A204.1 (cell line): Measurements from ENCODE around the gene ADCY6.

Source experiments
- FAIRE-seq: peaks from 2 replicates; lab custom pipeline; 2012; peaks lifted over from hg19 to GRCh38; lab: Jason Lieb, UNC

Gene ADCY6

DNA sequence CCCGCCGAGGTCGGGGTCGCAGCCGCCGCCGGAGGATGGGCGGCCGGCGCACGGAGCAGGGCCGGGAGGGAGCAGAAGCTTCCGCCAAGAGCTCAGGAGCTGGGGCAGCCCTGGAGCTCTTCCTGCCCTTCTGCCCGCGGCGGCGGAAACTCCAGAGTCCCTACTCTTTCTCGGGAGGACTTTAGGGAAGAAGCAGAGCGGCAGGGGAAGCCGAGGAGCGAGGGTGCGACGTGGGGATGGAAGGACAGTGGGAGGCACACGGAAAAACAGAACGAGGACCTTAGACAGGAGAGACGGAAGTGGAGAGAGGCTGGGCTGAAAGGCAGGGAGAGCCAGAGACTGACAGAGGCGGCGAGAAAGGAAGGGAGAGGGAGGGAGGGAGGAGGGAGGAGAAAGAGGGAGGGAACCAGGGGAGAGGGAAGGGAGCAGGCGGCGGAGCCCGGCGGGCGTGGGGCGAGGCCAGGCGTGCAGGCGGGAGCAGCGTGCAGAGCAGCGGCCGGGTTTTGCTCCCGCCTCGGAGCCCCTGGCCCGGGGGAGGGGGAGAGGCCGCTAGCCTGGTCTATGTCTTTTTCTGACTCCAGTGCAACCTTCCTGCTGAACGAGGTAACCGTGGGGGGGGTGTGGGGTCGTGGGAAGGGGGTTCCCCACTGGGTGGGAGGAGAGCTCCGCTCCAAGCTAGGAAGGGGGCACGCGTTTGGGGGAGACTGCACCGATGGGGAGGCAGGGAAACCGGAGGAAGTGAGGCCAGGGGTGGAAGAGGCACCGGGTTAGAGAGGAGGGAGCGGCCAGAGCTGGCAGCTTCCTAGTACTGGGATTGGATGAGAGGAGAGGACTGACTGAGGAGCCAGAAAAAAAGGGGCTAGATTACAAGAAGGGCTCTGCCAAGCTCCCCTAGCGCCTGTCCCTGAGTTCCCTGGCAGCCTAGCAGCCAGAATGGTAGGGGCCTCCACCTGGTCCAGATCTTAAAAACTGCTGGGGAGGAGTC is 26.5 kb upstream of the ADCY6 start:
- FAIRE-seq: no peak

DNA sequence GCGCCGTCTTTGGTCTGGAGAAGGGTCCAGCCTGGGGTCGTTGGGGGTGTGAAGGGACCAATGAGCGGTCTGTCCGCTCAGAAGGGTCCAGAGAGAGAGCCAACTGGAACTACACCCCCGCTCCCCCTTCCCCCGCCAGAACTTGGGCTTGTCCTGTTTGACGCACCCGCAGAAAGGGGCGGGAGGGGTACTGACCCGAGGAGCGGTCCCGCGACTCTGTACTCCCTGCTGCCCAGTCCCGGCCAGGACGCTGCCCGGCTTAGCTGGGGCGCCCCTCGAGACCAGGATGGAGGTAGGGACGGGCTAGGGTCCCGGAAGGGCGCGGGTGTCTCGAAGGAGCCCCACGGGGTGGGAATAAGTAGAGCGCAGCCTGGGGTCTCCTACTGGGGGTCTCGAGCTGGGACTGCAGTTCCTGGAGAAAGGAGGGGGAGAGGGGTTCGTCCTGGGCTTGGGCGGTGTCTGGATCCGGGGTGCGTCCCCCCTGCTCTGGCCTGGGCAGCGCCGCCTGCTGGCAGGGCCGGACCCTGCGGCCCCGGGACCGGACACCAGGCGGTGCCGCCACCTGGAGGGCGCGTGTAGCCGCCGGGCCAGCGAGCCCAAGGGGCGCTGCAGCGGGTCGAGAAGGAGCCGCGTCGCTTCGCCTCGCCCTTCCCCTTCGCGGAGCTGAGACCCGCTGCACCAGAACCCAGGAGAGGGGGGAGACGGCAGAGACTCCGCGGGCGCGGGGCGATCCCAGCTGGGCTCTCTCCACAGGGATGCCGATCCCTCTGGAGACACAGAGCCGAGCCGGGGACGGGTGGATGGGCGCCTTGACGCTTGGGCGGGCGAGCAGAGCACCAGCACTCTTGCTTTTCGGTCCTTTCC is 25.6 kb upstream of the ADCY6 start:
- FAIRE-seq: no peak

DNA sequence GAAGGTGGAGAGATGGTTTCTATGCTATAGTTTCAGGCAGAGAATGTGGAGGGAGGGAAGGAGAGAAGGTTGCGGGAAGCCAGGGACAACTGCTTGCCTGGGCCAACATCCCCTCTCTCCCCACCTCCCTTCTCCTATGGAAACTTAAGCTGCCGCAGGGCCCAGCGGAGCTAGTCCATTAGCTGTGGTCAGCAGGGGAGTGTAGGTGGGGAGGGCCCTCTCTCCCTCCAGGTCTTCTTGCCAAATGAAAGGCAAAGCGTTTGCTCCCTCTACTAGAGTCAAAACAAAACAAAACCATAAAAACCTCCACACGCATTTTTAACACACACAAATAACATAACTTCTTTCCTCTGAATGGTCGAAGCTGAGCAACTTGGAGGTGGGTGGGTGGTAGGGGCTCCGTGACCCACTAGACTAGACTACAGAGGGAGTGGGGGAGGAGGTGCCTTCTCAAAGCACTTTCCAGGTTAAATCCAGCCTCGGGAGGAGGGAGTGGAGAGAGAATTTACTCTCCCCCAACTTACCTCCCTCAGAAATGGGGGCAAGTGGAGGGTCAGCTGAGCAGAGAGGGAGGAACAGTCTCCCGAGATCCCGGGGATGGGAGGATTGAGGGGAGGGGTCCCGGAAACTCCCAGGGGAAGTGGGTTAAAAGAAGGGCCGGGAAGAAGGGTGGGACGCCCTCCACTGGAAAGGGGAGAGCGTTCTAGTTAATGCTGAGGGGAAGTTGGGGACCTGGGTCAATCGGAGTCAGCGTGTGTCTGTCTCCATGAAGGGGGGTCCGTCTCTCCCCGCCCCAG is 24.8 kb upstream of the ADCY6 start:
- no peak for FAIRE-seq

DNA sequence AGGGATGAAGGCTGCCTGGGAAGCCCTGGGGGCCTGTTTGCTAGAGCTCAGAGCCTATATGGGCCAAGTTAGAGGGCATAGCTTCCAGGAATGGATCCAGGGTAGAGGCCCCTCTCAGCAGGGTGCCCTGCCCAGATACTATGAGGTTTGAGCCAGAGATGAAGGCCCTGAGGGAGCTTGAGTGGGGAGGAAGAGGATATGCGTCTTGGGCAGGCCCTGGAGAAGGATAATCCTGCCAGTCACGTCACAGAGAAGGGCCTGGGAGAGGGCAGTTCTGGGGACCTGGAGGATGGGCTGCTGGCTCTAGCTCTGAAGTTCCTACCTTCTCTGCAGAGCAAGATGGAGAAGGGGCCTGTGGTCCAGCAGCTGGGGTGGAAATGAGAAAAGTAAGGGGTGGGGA is 23.5 kb upstream of the ADCY6 start:
- FAIRE-seq: no peak

DNA sequence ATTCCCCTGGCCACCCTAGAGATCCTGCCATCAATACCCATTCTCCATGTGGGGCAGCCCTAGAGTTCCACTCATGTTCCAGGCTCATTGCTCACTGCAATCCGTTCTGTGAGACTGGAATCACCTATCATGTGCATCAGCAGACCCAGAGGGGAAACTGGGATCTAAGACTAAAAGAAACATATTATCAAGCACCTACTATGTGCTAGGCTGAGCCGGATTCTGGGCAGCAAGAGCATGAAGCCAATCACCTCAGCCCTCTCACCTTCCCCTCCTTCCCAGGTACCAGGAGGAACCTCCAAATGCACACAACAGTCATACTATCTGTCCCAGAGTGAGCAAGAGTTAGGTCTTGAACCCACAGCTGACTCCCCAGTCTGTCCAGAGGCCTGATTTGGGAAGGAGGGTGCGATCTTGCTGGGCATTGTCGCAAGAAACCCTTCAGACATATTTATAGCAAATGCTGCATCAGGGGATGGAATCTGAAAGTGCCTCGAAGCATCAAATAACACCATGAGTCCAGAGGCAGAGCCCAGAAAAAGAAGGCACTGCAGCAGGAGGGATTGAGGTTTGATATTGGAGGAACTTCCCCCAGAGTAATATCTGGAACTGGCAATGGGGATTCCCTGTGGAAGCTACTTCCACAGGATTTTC is 22.7 kb upstream of the ADCY6 start:
- no peak for FAIRE-seq

DNA sequence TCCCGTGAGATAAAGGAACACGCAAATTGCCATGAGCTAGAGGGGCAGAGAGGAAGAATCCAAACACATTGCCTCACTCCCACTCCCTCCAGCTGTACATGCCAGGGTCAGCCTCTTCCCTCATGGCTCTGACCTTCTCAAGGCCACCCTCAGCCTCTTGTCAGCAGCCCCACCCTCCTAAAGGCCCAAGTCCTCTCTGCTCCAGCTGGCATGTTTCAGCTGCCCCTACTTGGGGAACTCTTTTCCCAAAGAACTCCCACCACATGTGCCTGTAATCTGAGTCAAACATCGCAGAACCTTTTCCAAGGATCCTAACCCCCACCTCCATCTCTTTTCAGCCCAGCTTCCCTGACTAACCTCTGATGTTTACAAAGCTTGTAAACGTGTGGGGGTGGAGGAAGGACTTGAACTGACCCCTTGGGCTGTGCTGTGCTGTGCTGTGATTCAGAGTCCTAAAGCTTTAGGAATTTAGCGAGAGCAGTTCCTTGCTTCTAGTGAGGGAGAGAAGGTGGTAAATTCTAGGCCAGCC is 22.1 kb upstream of the ADCY6 start:
- FAIRE-seq: no peak

DNA sequence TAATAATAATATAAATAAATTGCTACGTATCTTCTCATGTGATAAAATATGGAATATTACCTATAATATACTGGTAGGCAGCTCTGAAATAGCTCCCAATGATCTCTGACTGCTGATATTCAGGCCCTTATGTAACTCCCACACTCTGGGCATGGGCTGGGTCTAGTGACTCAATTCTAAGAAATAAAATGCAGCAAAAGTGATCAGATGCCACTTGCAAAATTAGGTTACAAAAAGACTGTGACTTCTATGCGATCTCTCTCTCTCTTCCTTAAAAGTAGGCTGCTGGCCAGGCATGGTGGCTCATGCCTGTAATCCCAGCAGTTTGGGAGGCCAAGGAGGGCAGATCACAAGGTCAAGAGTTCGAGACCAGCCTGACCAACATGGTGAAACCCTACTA is 19.1 kb upstream of the ADCY6 start:
- no peak for FAIRE-seq

DNA sequence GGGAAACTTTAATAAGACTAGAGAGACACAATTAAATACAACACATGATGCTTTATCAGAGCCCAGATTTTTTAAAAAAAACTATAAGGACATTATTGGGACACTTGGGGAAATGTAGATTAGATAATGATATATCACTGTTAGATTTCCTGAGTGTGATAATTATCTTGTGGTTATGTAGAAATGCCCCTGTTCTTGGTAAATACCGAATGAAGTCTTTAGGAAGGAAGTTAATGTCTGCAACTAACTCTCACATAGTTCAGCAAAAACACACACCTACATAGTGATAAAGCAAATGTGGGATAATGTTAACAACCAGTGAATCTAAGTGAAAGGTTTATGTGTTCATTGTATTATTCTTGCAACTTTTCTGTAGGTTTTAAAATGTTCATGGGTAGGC is 14.8 kb upstream of the ADCY6 start:
- no peak for FAIRE-seq

DNA sequence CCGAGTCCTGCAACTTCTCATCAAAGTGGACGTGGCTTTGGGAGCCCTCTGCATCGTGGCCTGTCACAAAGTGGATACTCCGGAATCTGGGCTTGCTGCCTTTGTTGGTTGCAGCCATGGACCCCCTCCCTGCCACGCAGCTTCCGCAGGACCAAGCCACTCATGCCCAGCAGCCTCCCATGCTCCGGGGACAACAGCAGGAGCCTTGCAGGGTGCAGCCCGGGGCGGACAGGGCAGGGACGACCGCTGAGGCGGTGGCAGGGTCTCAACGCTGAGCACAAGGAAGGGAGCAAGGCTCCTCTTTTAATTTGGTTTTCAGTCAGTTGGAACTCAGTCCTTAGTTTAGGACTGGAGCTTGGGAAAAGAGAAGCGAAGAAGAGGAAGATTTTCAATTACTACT is 12.1 kb upstream of the ADCY6 start:
- FAIRE-seq: no peak

DNA sequence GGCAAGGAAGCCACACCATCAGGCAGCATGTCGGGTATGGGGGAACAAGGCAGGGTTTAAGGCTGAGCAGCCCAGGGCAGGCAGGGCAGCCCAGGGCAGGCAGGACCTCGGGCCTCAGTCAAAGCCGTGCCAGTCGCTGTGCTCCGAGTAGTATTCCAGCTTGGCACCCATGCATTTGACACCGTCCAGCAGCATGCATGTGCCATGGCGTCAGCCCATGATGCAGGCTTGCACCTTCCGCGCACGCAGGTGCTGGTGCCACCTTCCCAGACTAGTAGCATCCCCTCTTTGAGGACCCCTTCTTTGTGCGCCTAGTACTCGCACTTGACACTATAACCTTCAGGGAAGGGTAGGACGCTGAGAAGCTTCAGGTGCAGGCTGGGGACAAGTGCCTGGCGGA is 11.6 kb upstream of the ADCY6 start:
- FAIRE-seq: no peak

DNA sequence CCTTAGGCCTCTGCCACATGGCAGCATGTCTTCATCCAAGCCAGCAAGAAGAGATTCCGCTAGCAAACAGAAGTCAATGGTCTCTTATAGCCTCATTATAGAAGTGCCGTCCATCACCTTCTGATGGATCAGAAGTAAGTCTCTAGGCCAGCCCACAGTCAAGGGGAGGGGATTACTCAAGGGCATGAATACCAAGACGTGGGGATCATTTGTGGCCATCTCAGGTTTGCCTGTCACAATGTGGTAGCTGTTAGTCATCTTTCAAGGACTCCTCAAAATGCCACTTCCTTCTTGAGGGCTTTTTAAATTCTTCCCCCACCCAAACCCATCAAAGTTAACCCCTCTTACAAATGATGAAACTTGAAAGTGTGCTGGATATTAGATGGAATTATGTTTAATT is 8.1 kb upstream of the ADCY6 start:
- no peak for FAIRE-seq

DNA sequence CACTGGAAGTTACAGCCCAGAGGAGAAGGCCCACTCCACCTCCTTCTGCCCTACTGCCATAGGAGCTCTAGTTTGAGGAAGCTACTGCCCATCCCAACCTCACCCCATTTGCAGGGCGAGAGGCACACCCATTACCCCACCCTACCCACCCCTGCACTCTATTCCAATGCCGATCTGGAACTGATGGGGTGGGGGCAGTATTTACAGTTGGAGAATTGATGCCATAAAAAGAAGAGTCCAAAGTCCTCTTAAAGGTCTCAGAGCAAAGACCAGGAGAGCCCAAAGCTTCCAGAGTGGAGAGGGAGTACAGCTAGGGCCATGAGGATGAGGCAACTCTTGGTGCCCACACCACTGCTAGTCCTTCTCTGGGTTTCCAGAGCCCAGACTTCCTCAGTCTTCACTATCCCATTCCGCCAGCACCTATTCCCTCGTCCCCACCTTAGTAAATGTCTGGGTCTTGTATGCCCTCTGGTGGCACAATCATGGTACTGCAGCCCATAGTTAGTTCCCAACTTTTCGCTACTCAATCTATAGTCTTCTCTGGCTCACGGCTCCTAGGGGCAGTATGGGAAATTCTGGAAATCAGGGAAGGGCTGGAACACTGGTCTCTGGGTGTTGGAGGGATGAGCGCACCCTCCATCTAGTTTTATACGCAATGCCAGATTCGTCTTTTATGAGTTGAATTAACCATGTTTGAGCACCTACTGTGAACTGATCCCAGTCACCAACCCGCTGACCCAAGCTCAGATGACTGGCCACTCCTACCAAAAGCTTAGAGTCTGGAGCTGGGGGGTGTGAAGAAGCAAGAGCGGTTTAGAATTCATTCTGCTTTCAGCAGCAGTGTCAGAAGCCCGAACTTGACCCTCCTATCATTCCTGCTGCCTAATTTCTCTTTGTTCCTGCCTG is 6.9 kb upstream of the ADCY6 start:
- peak; percentile 94 for FAIRE-seq

DNA sequence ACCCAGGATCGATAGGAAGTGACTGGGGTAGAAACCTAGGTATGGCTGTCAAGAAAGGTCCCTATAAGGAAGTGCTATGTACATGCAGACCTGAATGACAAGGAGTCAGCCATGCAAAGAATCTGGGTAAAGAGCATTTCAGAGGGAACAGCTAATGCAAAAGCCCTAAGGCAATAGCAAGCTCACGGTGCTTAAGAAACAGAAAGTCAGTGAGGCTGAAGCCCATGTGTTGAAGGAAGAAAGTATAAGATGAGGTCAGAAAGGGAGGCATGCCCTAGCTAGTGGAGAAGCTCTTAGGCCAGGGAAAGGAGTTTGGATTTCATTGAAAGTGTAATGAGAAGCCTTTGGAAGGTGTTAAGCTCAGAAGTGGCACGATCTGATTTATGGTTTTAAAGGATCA is 6.0 kb upstream of the ADCY6 start:
- FAIRE-seq: no peak

DNA sequence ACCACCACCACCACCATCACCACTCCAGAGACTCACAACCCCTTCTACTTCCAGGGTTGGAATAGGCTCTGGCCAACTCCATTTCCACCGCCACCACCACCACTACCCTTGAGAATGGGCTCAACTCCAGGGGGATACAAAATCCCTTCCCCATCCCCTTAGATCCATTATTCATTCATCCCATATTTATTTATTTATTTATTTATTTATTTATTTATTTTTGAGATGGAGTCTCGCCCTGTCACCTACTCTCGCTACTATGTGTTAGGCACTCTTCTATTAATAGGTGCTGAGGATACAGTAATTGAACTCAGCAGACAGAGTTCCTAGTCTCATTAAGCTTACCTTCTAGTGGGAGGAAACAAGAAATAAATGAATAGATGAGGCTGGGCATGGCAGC is 4.8 kb upstream of the ADCY6 start:
- FAIRE-seq: no peak

DNA sequence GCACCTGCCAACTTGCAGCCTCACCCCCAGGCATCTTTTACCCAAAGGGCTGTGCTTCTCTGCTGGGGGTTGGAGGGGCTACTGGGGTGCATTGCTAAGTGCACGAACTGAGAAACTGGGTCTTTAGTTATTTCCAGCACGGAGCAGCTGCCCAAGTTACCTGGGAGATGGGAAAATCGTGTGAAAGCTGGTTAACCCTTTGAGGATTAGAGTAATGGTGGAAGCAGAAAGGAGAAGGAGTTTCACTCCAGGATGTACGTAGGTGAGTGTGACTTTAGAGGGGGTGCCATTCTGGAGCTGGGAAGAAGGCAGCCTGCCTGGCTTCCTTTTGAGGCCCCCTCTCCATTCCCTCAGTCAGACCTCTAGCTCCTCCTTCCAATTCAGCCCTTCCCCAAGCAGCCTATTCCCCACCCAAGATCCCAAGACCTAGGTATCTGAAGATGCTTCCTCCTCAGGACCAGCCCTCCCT is 1.0 kb upstream of the ADCY6 start:
- no peak for FAIRE-seq

DNA sequence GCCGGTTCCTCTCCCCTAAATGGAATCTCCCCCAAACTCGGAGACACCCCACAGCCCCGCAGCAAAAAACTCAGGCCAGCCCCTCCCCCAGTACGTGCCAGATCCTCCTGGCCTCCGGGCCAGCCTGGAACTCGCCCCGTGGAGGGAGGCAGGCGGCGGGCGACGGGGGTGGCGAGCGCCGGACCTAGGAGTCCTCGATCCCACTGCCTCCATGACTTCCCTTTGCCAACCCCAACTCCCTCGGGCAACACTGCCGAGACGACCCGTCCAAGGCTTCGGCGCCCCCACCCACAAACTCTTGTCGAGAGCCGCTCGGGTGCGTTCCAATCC is 400 bp downstream of the ADCY6 start:
- FAIRE-seq: no peak

DNA sequence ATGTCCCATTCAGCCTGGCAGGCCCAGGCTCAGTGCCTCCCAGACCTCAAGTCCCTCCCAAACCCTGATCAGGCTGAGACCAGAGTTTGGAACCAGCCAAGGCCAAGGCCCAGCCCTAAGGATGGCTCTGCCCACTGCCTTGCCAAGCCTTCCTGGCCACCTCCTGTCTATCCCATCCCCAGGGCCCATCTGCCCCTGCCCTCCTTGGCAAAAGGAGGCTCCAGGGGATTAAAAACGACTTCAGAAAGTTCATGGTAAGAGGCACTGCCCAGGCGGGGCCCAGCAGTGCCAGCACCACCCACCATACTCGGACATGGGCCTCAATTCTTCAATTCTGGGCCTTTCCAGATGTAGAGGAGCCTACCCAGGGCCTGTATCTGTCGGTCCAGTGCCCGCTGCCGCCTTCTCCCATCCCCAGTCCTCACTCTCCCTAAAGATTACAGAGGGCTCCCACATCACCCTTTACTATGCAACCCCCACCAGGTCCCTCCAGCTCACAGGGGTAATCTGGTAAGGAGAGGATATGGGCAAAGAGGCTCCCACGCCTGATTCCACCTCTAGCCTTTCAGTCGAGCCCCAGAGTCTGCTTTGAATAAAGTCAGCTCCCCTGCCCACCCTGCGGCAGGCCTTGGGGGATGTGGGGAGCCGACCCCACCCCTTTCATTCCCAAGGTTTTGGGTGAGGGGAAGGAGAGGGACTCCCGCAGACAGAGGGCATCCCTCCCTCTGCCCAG is 932 bp downstream of the ADCY6 start:
- FAIRE-seq: no peak

DNA sequence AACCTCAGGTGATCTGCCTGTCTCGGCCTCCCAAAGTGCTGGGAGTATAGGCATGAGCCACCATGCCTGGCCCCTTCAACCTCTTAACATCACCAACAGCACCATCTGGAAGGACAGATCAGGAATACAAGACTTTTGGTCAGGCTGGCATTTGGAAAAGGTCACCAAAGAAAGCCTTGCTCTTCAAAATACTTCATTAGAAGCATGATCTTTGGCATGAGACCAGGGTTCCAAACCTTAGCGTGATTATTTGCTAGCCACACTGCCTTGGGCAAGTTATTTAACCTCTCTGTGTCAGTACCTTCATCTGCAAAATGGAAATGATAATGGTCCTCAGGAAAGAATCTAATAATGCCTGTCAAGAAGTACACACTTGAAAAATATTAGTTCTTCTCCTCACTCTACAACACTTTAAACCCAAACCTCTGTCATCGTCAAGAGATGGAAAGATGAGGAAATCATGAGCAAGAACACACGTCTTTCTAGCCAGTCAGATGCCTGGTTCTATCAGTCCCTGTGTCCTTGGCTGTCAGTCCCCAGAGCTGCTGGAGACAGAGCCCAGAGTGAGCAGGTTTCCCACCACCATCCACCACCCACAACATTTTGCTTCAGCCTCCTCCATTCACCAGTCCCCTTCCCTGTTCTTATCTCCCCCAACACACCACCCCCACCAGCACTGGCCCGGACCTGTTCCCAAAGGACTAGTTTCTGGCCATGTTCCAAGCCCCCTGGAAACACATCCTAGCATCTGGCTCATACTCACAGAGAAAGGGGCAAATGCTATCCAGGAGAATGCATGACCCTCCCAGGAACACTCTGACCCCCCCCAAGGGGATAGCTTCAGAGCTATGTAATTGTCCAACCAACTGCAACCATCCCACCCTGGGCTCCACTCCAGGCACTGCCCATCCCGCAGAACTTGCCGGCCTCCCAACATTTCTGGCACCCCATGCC is 2.0 kb downstream of the ADCY6 start:
- no peak for FAIRE-seq

DNA sequence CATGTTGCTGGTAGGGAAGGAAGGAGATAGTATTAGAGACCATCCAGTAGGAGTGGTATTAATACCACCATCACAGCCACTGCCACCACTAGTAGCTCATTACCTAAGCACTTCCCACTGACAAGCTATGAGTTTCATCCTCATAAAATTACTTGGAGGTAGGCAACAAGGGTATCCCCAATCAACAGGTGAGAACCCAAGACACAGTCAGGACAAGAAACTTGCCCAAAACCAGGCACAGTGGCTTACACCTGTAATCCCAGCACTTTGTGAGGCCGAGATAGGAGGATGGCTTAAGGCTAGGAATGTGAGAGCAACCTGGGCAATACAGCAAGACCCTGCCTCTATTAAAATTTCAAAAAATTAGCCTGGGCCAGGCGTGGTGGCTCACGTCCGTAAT is 5.5 kb downstream of the ADCY6 start:
- no peak for FAIRE-seq
